PC-3 (cell line): ENCODE measurements around the gene TUBB2B. TPM values are rescaled to one million over a fixed set of nuclear protein-coding genes. Genes with fewer than 3 reads are reported as not detected.

Experiments used
- ATAC-seq: fragments of 200-7000 bp; cut with Tn5 transposase; 2 replicates; pipeline ENCODE4 v1.9.1; 2020; ENCODE audit warnings: mild to moderate bottlenecking, moderate library complexity
- BruUV-seq: library from RNA; stranded (reverse); fragments of 400-500 nt; replicated peaks from 2 replicates; lab custom pipeline; 2021; lab: Mats Ljungman, UMichigan
- CTCF ChIA-PET: fragments of 300-600 bp; sonication (Branson Sonifier 250); formaldehyde crosslinking; loops from one replicate; lab custom pipeline; 2022; ENCODE audit warnings: antibody characterized with exemption; lab: Charles Lee
- POLR2A ChIA-PET: fragments of 300-600 bp; sonication (Branson Sonifier 250); formaldehyde crosslinking; loops from one replicate; lab custom pipeline; 2022; ENCODE audit warnings: antibody characterized with exemption; ENCODE audit not compliant: unreplicated experiment; lab: Charles Lee
- DNase-seq: peaks from one replicate; pipeline ENCODE4 v3.0.0-alpha.2; 2015
- H2AFZ ChIP-seq: fragments of 300-600 bp; sonication (generic); 2 replicates; pipeline ENCODE4 v1.6.0; 2016; ENCODE audit warnings: antibody characterized with exemption, low read length
- H3F3A ChIP-seq: fragments of 300-600 bp; sonication (generic); one replicate; pipeline ENCODE4 v1.6.0; 2017; ENCODE audit warnings: antibody characterized with exemption, low read length, control low read depth, mild to moderate bottlenecking; ENCODE audit not compliant: unreplicated experiment
- H3K27ac ChIP-seq: fragments of 300-600 bp; sonication (generic); 2 replicates; pipeline ENCODE4 v1.5.1; 2016; ENCODE audit warnings: mild to moderate bottlenecking, low read length
- H3K27me3 ChIP-seq: fragments of 300-600 bp; sonication (generic); 2 replicates; pipeline ENCODE4 v1.6.1; 2016; ENCODE audit warnings: low read length, mixed read lengths
- H3K36me3 ChIP-seq: fragments of 300-600 bp; sonication (generic); 2 replicates; pipeline ENCODE4 v1.6.1; 2016; ENCODE audit warnings: low read depth, mixed run types, low read length, mixed read lengths
- H3K4me1 ChIP-seq: fragments of 300-600 bp; sonication (generic); 2 replicates; pipeline ENCODE4 v1.5.1; 2016; ENCODE audit warnings: low read length; ENCODE audit not compliant: insufficient read depth
- H3K4me2 ChIP-seq: fragments of 300-600 bp; sonication (generic); 2 replicates; pipeline ENCODE4 v1.6.0; 2016; ENCODE audit warnings: low read length
- H3K4me3 ChIP-seq: fragments of 300-600 bp; sonication (generic); 2 replicates; pipeline ENCODE4 v1.5.1; 2016; ENCODE audit warnings: mild to moderate bottlenecking, low read length, mixed read lengths
- H3K79me2 ChIP-seq: fragments of 300-600 bp; sonication (generic); 2 replicates; pipeline ENCODE4 v1.6.1; 2017; ENCODE audit warnings: low read length, mixed read lengths
- H3K9ac ChIP-seq: fragments of 300-600 bp; sonication (generic); 2 replicates; pipeline ENCODE4 v1.6.0; 2016; ENCODE audit warnings: mild to moderate bottlenecking, low read length
- H3K9me2 ChIP-seq: fragments of 300-600 bp; sonication (generic); replicated peaks from 2 replicates; pipeline ENCODE4 v1.6.1; 2016; ENCODE audit warnings: mixed run types, low read length, mixed read lengths
- H3K9me3 ChIP-seq: fragments of 300-600 bp; sonication (generic); 2 replicates; pipeline ENCODE4 v1.6.1; 2016; ENCODE audit warnings: low read length, mixed read lengths
- H4K20me1 ChIP-seq: fragments of 300-600 bp; sonication (generic); 2 replicates; pipeline ENCODE4 v1.6.1; 2016; ENCODE audit warnings: low read length, mixed read lengths
- CTCF ChIP-seq: fragments of 300-600 bp; sonication (generic); conservative IDR thresholded peaks from 2 replicates; pipeline ENCODE4 v1.5.1; 2017; ENCODE audit warnings: antibody characterized with exemption, low read depth, mild to moderate bottlenecking, low read length
- EZH2 ChIP-seq: fragments of 300-600 bp; sonication (generic); IDR thresholded peaks from one replicate; pipeline ENCODE4 v1.6.1; 2017; ENCODE audit warnings: antibody characterized with exemption, mild to moderate bottlenecking, low read length; ENCODE audit not compliant: unreplicated experiment
- EZH2phosphoT487 ChIP-seq: fragments of 300-600 bp; sonication (generic); IDR thresholded peaks from 2 replicates; pipeline ENCODE4 v1.6.1; 2018; ENCODE audit warnings: mild to moderate bottlenecking, antibody characterized with exemption, low read length, borderline replicate concordance
- intact Hi-C: fragments of 100-400 bp; cut with micrococcal nuclease; formaldehyde crosslinking; loops from 2 replicates; pipeline ENCODE4 v1.9.0; 2023
- total RNA-seq: library from RNA; depleted of rRNA; stranded (reverse); fragments of >200 nt; gene quantifications from 2 replicates; pipeline ENCODE4 v1.2.3, GENCODE V29; 2014

The TUBB2B gene
- total RNA-seq, 1 experiment from 2014 or later = 6.5 TPM

GRCh38 chr6:3271756-3272155 lies 44.3 kb upstream of the TUBB2B start:
- no peaks in the 10 kb centered on the region for H3F3A ChIP-seq
- no peak overlapping the region for H2AFZ ChIP-seq
- no peak for ATAC-seq
- no peaks in the 10 kb centered on the region for H3K27me3 ChIP-seq
- no peak for TF ChIP-seq EZH2
- no peak for TF ChIP-seq CTCF
- TF ChIP-seq EZH2phosphoT487 = no peak
- BruUV-seq = no TSS peak
- peaks cover 8% of the 10 kb centered on the region; the same call in 1 of the 2 replicates for H3K36me3 ChIP-seq
- ChIA-PET POLR2A (no interaction called here), CTCF (no interaction called here)
- intact Hi-C loops = loop anchor here (10.0 kb wide), 1 partner anchor 723 kb away; no protein-coding TSS in a partner anchor
- no peak overlapping the region for H3K4me3 ChIP-seq
- H3K9me2 ChIP-seq = no peaks in the 10 kb centered on the region
- no peak overlapping the region for H3K9ac ChIP-seq
- H3K4me2 ChIP-seq = no peak overlapping the region
- no peaks in the 10 kb centered on the region for H3K79me2 ChIP-seq
- H3K27ac ChIP-seq = no peak overlapping the region
- no peaks in the 10 kb centered on the region for H3K4me1 ChIP-seq
- no peaks in the 10 kb centered on the region for H4K20me1 ChIP-seq
- DNase-seq = no peak
- H3K9me3 ChIP-seq = no peaks in the 10 kb centered on the region

DNA sequence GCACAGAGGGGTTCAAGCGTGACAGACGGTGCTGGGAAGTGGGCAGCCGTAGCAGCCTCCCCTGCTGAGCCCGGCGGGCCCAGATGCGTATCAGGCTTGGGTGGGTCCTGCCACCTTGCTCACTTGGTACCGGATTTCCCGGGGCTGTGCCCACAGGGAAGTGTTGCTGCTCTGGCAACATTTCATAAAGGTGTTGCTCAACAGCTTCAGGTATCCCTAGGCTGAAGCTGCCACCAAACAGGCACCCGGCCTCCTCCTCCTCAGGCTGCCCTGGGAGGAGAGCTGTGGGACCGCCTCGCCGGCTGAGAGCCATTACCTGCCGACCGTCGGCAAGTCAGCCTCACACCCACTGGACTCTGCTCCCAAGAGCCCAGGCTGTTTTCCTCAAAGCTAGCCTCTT lies 42.8 kb upstream of the TUBB2B start:
- Histone ChIP-seq H3K9ac (no peak overlapping the region), H3F3A (no peaks in the 10 kb centered on the region), H3K4me2 (no peak overlapping the region), H2AFZ (no peak overlapping the region), H3K9me2 (no peaks in the 10 kb centered on the region), H3K9me3 (no peaks in the 10 kb centered on the region), H3K27ac (no peak overlapping the region), H3K27me3 (no peaks in the 10 kb centered on the region), H3K79me2 (0 out of 2 replicates have a peak, but pooled peaks cover 12% of the 10 kb centered on the region), H4K20me1 (no peaks in the 10 kb centered on the region), H3K4me3 (no peak overlapping the region), H3K4me1 (no peaks in the 10 kb centered on the region), H3K36me3 (peaks cover 8% of the 10 kb centered on the region; the same call in 1 of the 2 replicates)
- no TSS peak for BruUV-seq
- ChIA-PET POLR2A (interaction anchor here (0.5 kb wide), 1 partner anchor 27 kb away, joined by 4 read pairs; no protein-coding TSS in a partner anchor), CTCF (no interaction called here)
- ATAC-seq = no peak
- no peak for TF ChIP-seq CTCF
- TF ChIP-seq EZH2 = no peak
- no peak for TF ChIP-seq EZH2phosphoT487
- intact Hi-C loops = loop anchor here (10.0 kb wide), 1 partner anchor 725 kb away; no protein-coding TSS in a partner anchor
- no peak for DNase-seq

- no peak overlapping the region for H2AFZ ChIP-seq
- intact Hi-C loops = no loop called here
- no peak overlapping the region for H3K4me3 ChIP-seq
- ATAC-seq (no peak), DNase-seq (no peak)
- H3K27me3 ChIP-seq = no peaks in the 10 kb centered on the region
- no peaks in the 10 kb centered on the region for H3K4me1 ChIP-seq
- H3K9ac ChIP-seq = no peak overlapping the region
- H3K4me2 ChIP-seq = no peak overlapping the region
- H4K20me1 ChIP-seq = no peaks in the 10 kb centered on the region
- TF ChIP-seq EZH2 (no peak), CTCF (no peak), EZH2phosphoT487 (no peak)
- H3K36me3 ChIP-seq = peaks cover 12% of the 10 kb centered on the region; the same call in 1 of the 2 replicates
- ChIA-PET CTCF (no interaction called here), POLR2A (no interaction called here)
- H3K79me2 ChIP-seq = peaks cover 19% of the 10 kb centered on the region
- no peaks in the 10 kb centered on the region for H3K9me3 ChIP-seq
- no peaks in the 10 kb centered on the region for H3F3A ChIP-seq
- no TSS peak for BruUV-seq
- H3K27ac ChIP-seq = no peak overlapping the region
- H3K9me2 ChIP-seq = no peaks in the 10 kb centered on the region
Observed at GRCh38 chr6:3269281-3269975, 42.0 kb upstream of the TUBB2B start.
